Mesothelial cell of epicardium (in vitro differentiated cells): Measurements from ENCODE around the gene LRIG2. TPM values are rescaled to one million over a fixed set of nuclear protein-coding genes. Genes with fewer than 3 reads are reported as not detected.
A peak's percentile ranks its signal among the peaks of the same experiment; 100 is the strongest.
"Not testable (repeated sequence)": the region's sequence is repeated elsewhere in the genome, so short reads cannot be mapped to it uniquely, and the experiment has no call there.

ENCODE experiments used
- DNase-seq, 2 experiments: peaks; one replicate each; pipeline ENCODE4 v3.0.0; 2021; ENCODE audit warnings: low spot score in 2 of 2; ENCODE audit not compliant: unreplicated experiment in 2 of 2
- H3K27ac Mint-ChIP-seq: 2 replicates; pipeline ENCODE4 v1.8.0; 2021; ENCODE audit warnings: mixed read lengths
- H3K27me3 Mint-ChIP-seq: 2 replicates; pipeline ENCODE4 v1.8.0; 2021; ENCODE audit warnings: low read depth, mixed read lengths
- H3K36me3 Mint-ChIP-seq: 2 replicates; pipeline ENCODE4 v1.8.0; 2021; ENCODE audit warnings: mixed read lengths
- H3K4me1 Mint-ChIP-seq: 2 replicates; pipeline ENCODE4 v1.8.0; 2021; ENCODE audit warnings: mixed read lengths
- H3K4me3 Mint-ChIP-seq: 2 replicates; pipeline ENCODE4 v1.8.0; 2021; ENCODE audit warnings: mild to moderate bottlenecking, moderate library complexity, mixed read lengths
- H3K9me3 Mint-ChIP-seq: 2 replicates; pipeline ENCODE4 v1.8.0; 2021; ENCODE audit warnings: mixed read lengths
- total RNA-seq: library from RNA; stranded (reverse); gene quantifications from 3 replicates; pipeline ENCODE4 v1.2.1, GENCODE V29; 2021
- TF ChIP-seq, protein P1 (sequence below): fragments of 200-600 bp; sonication (generic); IDR thresholded peaks from one replicate; pipeline ENCODE4 v1.5.0; 2021; ENCODE audit warnings: antibody characterized with exemption; ENCODE audit not compliant: unreplicated experiment

LRIG2 gene
- total RNA-seq, 1 donor from 2014 or later: 31.0 TPM

DNA sequence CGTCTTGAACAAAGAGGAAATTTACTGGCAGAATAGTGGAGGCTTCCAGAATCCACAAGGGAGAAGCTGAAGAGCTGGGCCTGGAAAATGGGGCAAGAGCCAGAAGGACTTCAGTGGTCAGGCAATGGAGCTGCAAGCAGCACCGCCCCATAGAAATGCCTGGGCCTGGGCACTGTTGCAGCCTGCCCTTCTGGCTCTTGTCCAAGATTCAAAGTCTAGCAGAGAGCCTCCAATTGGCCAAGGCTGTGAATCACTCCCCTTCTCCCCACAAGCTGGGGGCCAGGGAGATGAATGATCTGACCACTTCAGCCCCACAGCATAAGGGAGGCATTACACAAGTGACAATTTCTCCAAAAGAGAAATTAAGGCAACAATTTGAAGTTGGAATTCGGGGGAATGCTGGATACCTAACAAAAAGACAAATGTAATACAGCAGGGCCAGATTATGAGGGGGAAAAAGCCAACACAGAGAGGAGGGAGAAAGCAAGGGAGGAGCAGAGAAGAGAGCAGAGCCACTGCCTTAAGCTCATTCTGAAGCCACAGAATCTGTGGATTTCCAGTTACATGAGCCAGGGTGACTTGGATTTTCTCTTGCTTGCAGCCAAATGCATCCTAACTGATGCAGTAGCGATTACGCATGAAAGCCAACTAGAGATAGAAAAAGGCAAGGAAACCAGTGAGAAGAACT lies 80.3 kb downstream of the LRIG2 start:
- Mint-ChIP-seq H3K27ac (peak overlapping the region; percentile 11), H3K36me3 (peaks cover 10% of the 10 kb centered on the region), H3K27me3 (no peaks in the 10 kb centered on the region), H3K9me3 (peaks cover 21% of the 10 kb centered on the region), H3K4me3 (no peak overlapping the region), H3K4me1 (peaks cover 7% of the 10 kb centered on the region)
- TF ChIP-seq, protein P1, sequence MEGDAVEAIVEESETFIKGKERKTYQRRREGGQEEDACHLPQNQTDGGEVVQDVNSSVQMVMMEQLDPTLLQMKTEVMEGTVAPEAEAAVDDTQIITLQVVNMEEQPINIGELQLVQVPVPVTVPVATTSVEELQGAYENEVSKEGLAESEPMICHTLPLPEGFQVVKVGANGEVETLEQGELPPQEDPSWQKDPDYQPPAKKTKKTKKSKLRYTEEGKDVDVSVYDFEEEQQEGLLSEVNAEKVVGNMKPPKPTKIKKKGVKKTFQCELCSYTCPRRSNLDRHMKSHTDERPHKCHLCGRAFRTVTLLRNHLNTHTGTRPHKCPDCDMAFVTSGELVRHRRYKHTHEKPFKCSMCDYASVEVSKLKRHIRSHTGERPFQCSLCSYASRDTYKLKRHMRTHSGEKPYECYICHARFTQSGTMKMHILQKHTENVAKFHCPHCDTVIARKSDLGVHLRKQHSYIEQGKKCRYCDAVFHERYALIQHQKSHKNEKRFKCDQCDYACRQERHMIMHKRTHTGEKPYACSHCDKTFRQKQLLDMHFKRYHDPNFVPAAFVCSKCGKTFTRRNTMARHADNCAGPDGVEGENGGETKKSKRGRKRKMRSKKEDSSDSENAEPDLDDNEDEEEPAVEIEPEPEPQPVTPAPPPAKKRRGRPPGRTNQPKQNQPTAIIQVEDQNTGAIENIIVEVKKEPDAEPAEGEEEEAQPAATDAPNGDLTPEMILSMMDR: no peak
- no peak for DNase-seq

DNA sequence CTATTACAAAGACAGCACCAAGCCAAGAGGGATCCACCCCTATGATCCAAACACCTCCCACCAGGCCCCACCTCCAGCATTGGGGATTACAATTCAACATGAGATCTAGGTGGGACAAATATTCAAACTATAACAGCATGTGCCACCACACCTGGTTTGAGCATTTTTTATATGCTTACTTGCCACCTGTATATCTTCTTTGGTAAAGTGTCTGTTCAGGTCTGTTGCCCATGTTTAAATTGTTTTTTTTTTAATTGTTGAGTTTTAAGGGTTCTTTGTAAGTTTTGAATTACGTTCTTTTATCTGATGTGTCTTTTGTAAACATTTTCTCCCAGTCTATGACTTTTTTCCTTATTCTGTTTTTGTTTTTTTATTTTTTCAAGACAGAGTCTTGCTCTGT lies 83.4 kb downstream of the LRIG2 start:
- H3K4me1 Mint-ChIP-seq: peaks cover 7% of the 10 kb centered on the region
- no peaks in the 10 kb centered on the region for H3K27me3 Mint-ChIP-seq
- no peak overlapping the region for H3K27ac Mint-ChIP-seq
- no peak overlapping the region for H3K4me3 Mint-ChIP-seq
- peaks cover 16% of the 10 kb centered on the region for H3K36me3 Mint-ChIP-seq
- H3K9me3 Mint-ChIP-seq: peaks cover 33% of the 10 kb centered on the region
- TF ChIP-seq, protein P1: no peak
- no peak for DNase-seq

- H3K9me3 Mint-ChIP-seq: peaks cover 36% of the 10 kb centered on the region
- not testable (repeated sequence) for H3K4me1 Mint-ChIP-seq, H3K27ac Mint-ChIP-seq, H3K27me3 Mint-ChIP-seq, H3K4me3 Mint-ChIP-seq, DNase-seq
- H3K36me3 Mint-ChIP-seq: peaks cover 16% of the 10 kb centered on the region
These were observed 85.7 kb downstream of the LRIG2 start for GRCh38 chr1:113158743-113159142.

DNA sequence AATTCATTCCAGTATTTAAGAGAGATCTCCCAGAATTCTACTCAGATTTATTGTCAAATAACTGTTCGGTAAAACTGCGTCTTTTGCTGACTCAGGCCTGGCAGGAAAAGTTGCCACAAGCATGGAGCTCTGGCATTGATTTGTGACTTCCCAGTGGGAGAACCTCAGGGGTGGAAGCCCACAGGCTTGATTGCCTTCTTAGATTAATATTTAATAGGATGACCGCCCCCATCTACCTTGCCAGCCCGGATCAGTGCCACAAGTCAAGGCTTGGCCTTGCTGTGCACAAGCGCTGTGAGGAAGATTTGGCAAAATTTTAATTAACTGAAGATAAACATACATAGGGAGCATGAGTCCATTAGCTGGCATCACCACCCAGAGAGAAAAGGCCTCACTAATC lies 93.5 kb downstream of the LRIG2 start:
- Mint-ChIP-seq H3K4me1 (peaks cover 2% of the 10 kb centered on the region), H3K27ac (no peak overlapping the region), H3K36me3 (no peaks in the 10 kb centered on the region), H3K4me3 (no peak overlapping the region), H3K27me3 (no peaks in the 10 kb centered on the region), H3K9me3 (peaks cover 8% of the 10 kb centered on the region)
- no peak for DNase-seq
- TF ChIP-seq, protein P1: no peak

DNA sequence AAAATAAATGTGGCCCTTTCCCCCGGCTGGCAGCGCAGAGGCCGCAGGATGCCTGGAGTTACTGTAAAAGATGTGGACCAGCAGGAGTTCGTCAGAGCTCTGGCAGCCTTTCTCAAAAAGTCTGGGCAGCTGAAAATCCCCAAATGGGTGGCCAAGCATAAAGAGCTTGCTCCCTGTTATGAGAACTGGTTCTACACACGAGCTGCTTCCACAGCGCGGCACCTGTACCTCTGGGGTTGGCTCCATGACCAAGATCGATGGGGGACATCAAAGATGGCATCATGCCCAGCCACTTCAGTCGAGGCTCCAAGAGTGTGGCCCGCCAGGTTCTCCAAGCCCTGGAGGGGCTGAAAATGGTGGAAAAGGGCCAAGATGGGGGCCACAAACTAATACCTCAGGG lies 95.9 kb downstream of the LRIG2 start:
- Mint-ChIP-seq H3K27me3 (no peaks in the 10 kb centered on the region), H3K27ac (no peak overlapping the region), H3K4me1 (peaks cover 2% of the 10 kb centered on the region), H3K36me3 (peaks cover 16% of the 10 kb centered on the region), H3K9me3 (peaks cover 24% of the 10 kb centered on the region), H3K4me3 (no peak overlapping the region)
- DNase-seq: no peak
- TF ChIP-seq, protein P1: no peak

- no peak for DNase-seq
- H3K4me1 Mint-ChIP-seq: peaks cover 2% of the 10 kb centered on the region
- H3K27ac Mint-ChIP-seq: no peak overlapping the region
- H3K36me3 Mint-ChIP-seq: peaks cover 18% of the 10 kb centered on the region
- H3K27me3 Mint-ChIP-seq: no peaks in the 10 kb centered on the region
- H3K9me3 Mint-ChIP-seq: peaks cover 30% of the 10 kb centered on the region
- TF ChIP-seq, protein P1: no peak
- no peak overlapping the region for H3K4me3 Mint-ChIP-seq
These were observed 96.6 kb downstream of the LRIG2 start for GRCh38 chr1:113169591-113169990.
